Common myeloid progenitor, CD34-positive (primary cell): ENCODE measurements around the gene TRPT1.

Experiments used
- CTCF ChIA-PET: fragments of 350-600 bp; sonication (Branson Sonifier 250); formaldehyde crosslinking; loops from one replicate; lab custom pipeline; 2021; ENCODE audit warnings: antibody characterized with exemption; lab: Charles Lee
- POLR2A ChIA-PET: fragments of 350-600 bp; sonication (Branson Sonifier 250); formaldehyde crosslinking; loops from one replicate; lab custom pipeline; 2021; ENCODE audit warnings: antibody characterized with exemption; lab: Charles Lee
- DNase-seq, 3 donors: peaks; one replicate each; pipeline versions ENCODE4 v3.0.0 to v3.0.0-alpha.2; 2013
- H3K27ac ChIP-seq, 2 experiments: 1 replicate in 1 of 2; 2 replicates in 1 of 2; pipeline ENCODE4 v1.7.0; 2013; ENCODE audit warnings: inconsistent platforms in 2 of 2, low read length in 2 of 2, mild to moderate bottlenecking in 2 of 2, low read depth in 1 of 2, moderate library complexity in 1 of 2; ENCODE audit not compliant: severe bottlenecking in 2 of 2, insufficient read depth in 1 of 2, poor library complexity in 1 of 2
- H3K27me3 ChIP-seq, 5 experiments: replicated peaks in 2 of 5; 1 replicate in 3 of 5; 2 replicates in 2 of 5; pipeline versions ENCODE4 v1.6.1 to v1.7.0; 2013; ENCODE audit warnings: low read length in 4 of 5, mild to moderate bottlenecking in 2 of 5, moderate library complexity in 2 of 5, inconsistent platforms in 1 of 5; ENCODE audit not compliant: insufficient read depth in 5 of 5, control insufficient read depth in 4 of 5
- H3K36me3 ChIP-seq, 4 experiments: 1 replicate in 2 of 4; 2 replicates in 2 of 4; pipeline versions ENCODE4 v1.6.1 to v1.7.0; 2013; ENCODE audit warnings: low read length in 3 of 4, control low read depth in 1 of 4, mild to moderate bottlenecking in 1 of 4; ENCODE audit not compliant: control insufficient read depth in 4 of 4, insufficient read depth in 4 of 4
- H3K4me1 ChIP-seq, 4 experiments: 1 replicate in 3 of 4; 2 replicates in 1 of 4; pipeline versions ENCODE4 v1.6.1 to v1.7.1; 2013; ENCODE audit warnings: low read length in 3 of 4, mild to moderate bottlenecking in 3 of 4, control low read depth in 1 of 4, inconsistent platforms in 1 of 4, moderate library complexity in 1 of 4; ENCODE audit not compliant: control insufficient read depth in 4 of 4, insufficient read depth in 4 of 4; ENCODE audit errors: control extremely low read depth in 1 of 4
- H3K4me3 ChIP-seq, 7 experiments: 1 replicate in 4 of 7; 2 replicates in 3 of 7; pipeline versions ENCODE4 v1.5.1 to v1.7.0; 2013; ENCODE audit warnings: mild to moderate bottlenecking in 7 of 7, low read length in 6 of 7, moderate library complexity in 6 of 7, inconsistent platforms in 2 of 7, low read depth in 2 of 7, control low read depth in 1 of 7; ENCODE audit not compliant: insufficient read depth in 4 of 7, control insufficient read depth in 1 of 7; ENCODE audit errors: extremely low read depth in 1 of 7
- H3K9me3 ChIP-seq, 5 experiments: 1 replicate in 4 of 5; 2 replicates in 1 of 5; pipeline versions ENCODE4 v1.6.1 to v1.7.1; 2013; ENCODE audit warnings: low read length in 4 of 5, mild to moderate bottlenecking in 2 of 5, inconsistent platforms in 1 of 5, low read depth in 1 of 5, moderate library complexity in 1 of 5; ENCODE audit not compliant: control insufficient read depth in 4 of 5, insufficient read depth in 2 of 5; ENCODE audit errors: control extremely low read depth in 1 of 5
- WGBS: methylation state at CpG from one replicate; pipeline ENCODE4 v1.1.5; 2013; ENCODE audit not compliant: insufficient coverage; 5-methylcytosine and 5-hydroxymethylcytosine counted together

TRPT1 gene

GRCh38 chr11:64252003-64252872 lies 26.3 kb upstream of the TRPT1 start:
- Histone ChIP-seq H3K27ac (peak overlapping the region in 1 of 2 experiments; percentile 25), H3K36me3 (peaks cover 0 to 29% (median 17%) of the 10 kb centered on the region in 4 experiments), H3K4me1 (peaks cover 0 to 49% (median 47%) of the 10 kb centered on the region in 4 experiments), H3K27me3 (no peaks in the 10 kb centered on the region), H3K4me3 (peak overlapping the region; percentile 46 to 85 (median 75)), H3K9me3 (no peaks in the 10 kb centered on the region)
- ChIA-PET CTCF (interaction anchor here (0.7 to 12.2 kb wide), 9 partner anchors 9 to 103 kb away, joined by 3 to 177 read pairs (median 9); partner anchors contain the start of genes CATSPERZ and FERMT3), POLR2A (interaction anchor here (0.6 to 0.7 kb wide), 2 partner anchors 8 to 17 kb away, joined by 3 to 4 read pairs; no protein-coding TSS in a partner anchor)
- 5% methylated on average over 13 of the region's 23 CpGs for WGBS
- peak in 2 of 3 donors; percentile 21 to 25 for DNase-seq

GRCh38 chr11:64251753-64252002 lies 25.7 kb upstream of the TRPT1 start:
- POLR2A ChIA-PET = interaction anchor here (0.6 to 0.7 kb wide), 2 partner anchors 9 to 17 kb away, joined by 3 to 4 read pairs; no protein-coding TSS in a partner anchor
- CTCF ChIA-PET = interaction anchor here (0.7 to 12.2 kb wide), 11 partner anchors 8 to 104 kb away, joined by 3 to 177 read pairs (median 5); partner anchors contain the start of genes BAD, CATSPERZ and FERMT3
- H3K9me3 ChIP-seq = no peaks in the 10 kb centered on the region
- no peak overlapping the region for H3K27ac ChIP-seq
- 0% methylated on average over 12 of the region's 18 CpGs for WGBS
- peaks cover 0 to 28% (median 14%) of the 10 kb centered on the region in 4 experiments for H3K36me3 ChIP-seq
- no peaks in the 10 kb centered on the region for H3K27me3 ChIP-seq
- no peak for DNase-seq
- peak overlapping the region; percentile 46 to 85 (median 75) for H3K4me3 ChIP-seq
- H3K4me1 ChIP-seq = peaks cover 0 to 54% (median 51%) of the 10 kb centered on the region in 4 experiments

GRCh38 chr11:64251016-64251752 lies 25.2 kb upstream of the TRPT1 start, which contains the start of gene PLCB3:
Gene PLCB3 (plus strand): TSS chr11:64251530. CDS start chr11:64251650, 120 bp downstream.
- no peaks in the 10 kb centered on the region for H3K9me3 ChIP-seq
- no peaks in the 10 kb centered on the region for H3K27me3 ChIP-seq
- ChIA-PET POLR2A (interaction anchor here (0.6 to 1.7 kb wide), 5 partner anchors 9 to 66 kb away, joined by 3 to 10 read pairs (median 4); partner anchors contain the start of genes FERMT3 and TRMT112), CTCF (interaction anchor here (0.9 to 12.2 kb wide), 14 partner anchors 8 to 104 kb away, joined by 3 to 177 read pairs (median 6); partner anchors contain the start of genes BAD, CATSPERZ and FERMT3)
- peaks cover 0 to 23% (median 10%) of the 10 kb centered on the region in 4 experiments for H3K36me3 ChIP-seq
- H3K4me3 ChIP-seq = peak within 1 kb of the TSS; percentile 46 to 85 (median 75)
- H3K4me1 ChIP-seq = peaks cover 0 to 54% (median 51%) of the 10 kb centered on the region in 4 experiments
- peak in 2 of 3 donors; percentile 49 to 55 for DNase-seq
- H3K27ac ChIP-seq = no peak within 1 kb of the TSS
- WGBS = 0% methylated on average over 64 of the region's 75 CpGs

GRCh38 chr11:64250415-64251015 lies 24.5 kb upstream of the TRPT1 start:
- no peaks in the 10 kb centered on the region for H3K9me3 ChIP-seq
- POLR2A ChIA-PET = interaction anchor here (1.2 to 1.7 kb wide), 4 partner anchors 18 to 67 kb away, joined by 3 to 10 read pairs (median 5); partner anchors contain the start of genes FERMT3 and TRMT112
- DNase-seq = no peak
- H3K27ac ChIP-seq = no peak overlapping the region
- CTCF ChIA-PET = interaction anchor here (0.9 to 12.2 kb wide), 16 partner anchors 7 to 107 kb away, joined by 3 to 177 read pairs (median 5); partner anchors contain the start of genes BAD, CATSPERZ and FERMT3
- WGBS = 25% methylated on average over 11 of the region's 13 CpGs
- peaks cover 0 to 16% (median 7%) of the 10 kb centered on the region in 4 experiments for H3K36me3 ChIP-seq
- peak overlapping the region; percentile 46 to 85 (median 75) for H3K4me3 ChIP-seq
- no peaks in the 10 kb centered on the region for H3K27me3 ChIP-seq
- peaks cover 0 to 59% (median 55%) of the 10 kb centered on the region in 4 experiments for H3K4me1 ChIP-seq

- no peaks in the 10 kb centered on the region for H3K9me3 ChIP-seq
- ChIA-PET CTCF (interaction anchor here (1.0 to 12.2 kb wide), 13 partner anchors 10 to 108 kb away, joined by 3 to 177 read pairs (median 6); partner anchors contain the start of genes BAD, CATSPERZ and FERMT3), POLR2A (interaction anchor here (1.2 to 1.7 kb wide), 4 partner anchors 18 to 68 kb away, joined by 3 to 10 read pairs (median 5); partner anchors contain the start of genes FERMT3 and TRMT112)
- DNase-seq = no peak
- no peak overlapping the region for H3K27ac ChIP-seq
- H3K4me1 ChIP-seq = peaks cover 0 to 65% (median 62%) of the 10 kb centered on the region in 4 experiments
- no peaks in the 10 kb centered on the region for H3K27me3 ChIP-seq
- H3K36me3 ChIP-seq = peaks cover 0 to 12% (median 2%) of the 10 kb centered on the region in 4 experiments
- H3K4me3 ChIP-seq = peak overlapping the region in 2 of 7 experiments; percentile 33 to 55
- WGBS = 87% methylated on average over 7 of the region's 8 CpGs
Measured at GRCh38 chr11:64249563-64250414, 23.8 kb upstream of the TRPT1 start.
